BE2C (cell line): Measurements from ENCODE around the gene ZNF501.

ENCODE experiments used
- DNase-seq: peaks from one replicate; pipeline ENCODE4 v3.0.0-alpha.2; 2020
- H3K27me3 ChIP-seq: fragments of 250-450 bp; sonication (Bioruptor Pico); 2 replicates; pipeline ENCODE4 v1.5.1; 2020; ENCODE audit warnings: mild to moderate bottlenecking
- H3K36me3 ChIP-seq: fragments of 250-450 bp; sonication (Bioruptor Pico); 2 replicates; pipeline ENCODE4 v1.5.1; 2020; ENCODE audit warnings: mild to moderate bottlenecking
- H3K4me1 ChIP-seq: fragments of 250-450 bp; sonication (Bioruptor Pico); 2 replicates; pipeline ENCODE4 v1.5.1; 2020
- H3K4me3 ChIP-seq: 2 replicates; pipeline ENCODE4 v1.5.1; 2011; ENCODE audit warnings: low read depth, low read length
- H3K9me3 ChIP-seq: fragments of 250-450 bp; sonication (Bioruptor Pico); 2 replicates; pipeline ENCODE4 v1.5.1; 2020
- TF ChIP-seq, protein P1 (sequence below): IDR thresholded peaks from 2 replicates; pipeline ENCODE4 v1.5.1; 2012; ENCODE audit warnings: mild to moderate bottlenecking, low read depth, low read length

Gene ZNF501

DNA sequence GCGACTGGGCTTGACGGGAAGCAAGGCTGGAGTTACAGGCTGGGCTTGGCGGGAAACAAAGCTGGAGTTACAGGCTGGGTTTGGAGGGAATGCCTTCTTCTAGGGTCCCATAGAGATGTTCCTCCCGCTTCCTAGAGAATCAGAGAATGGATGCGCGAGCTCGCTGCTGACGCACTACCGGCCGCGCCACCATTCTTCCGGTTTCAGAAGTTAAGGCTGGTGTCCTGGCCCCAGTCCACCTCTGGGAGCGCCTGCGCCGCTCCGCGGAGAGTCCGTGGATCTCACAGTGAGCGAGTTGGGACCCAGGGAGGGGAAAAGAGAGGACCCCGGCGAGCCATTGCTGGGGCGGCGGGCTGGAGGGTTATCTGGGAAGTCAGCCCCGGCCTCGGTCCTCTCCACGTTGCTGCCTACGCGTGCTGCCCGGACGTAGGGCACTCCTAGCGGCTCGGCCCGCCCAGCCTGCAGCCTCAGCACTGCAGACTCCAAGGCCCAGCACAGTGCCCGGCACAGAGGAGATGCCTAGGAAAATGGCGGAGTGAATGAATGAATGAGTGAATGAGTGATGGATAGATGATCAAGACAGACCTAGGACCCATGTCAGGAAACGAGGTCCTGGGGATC is 16.9 kb upstream of the ZNF501 start, which contains the start of gene ZNF502:
TSS of gene ZNF502 (plus strand) at position 206 of the 621 bp plus-strand sequence. CDS start 7,602 bp downstream, outside the sequence.
- H3K4me3 ChIP-seq = peak within 1 kb of the TSS; percentile 77
- no peaks in the 10 kb centered on the region for H3K36me3 ChIP-seq
- no peaks in the 10 kb centered on the region for H3K27me3 ChIP-seq
- no peaks in the 10 kb centered on the region for H3K4me1 ChIP-seq
- TF ChIP-seq, protein P1, sequence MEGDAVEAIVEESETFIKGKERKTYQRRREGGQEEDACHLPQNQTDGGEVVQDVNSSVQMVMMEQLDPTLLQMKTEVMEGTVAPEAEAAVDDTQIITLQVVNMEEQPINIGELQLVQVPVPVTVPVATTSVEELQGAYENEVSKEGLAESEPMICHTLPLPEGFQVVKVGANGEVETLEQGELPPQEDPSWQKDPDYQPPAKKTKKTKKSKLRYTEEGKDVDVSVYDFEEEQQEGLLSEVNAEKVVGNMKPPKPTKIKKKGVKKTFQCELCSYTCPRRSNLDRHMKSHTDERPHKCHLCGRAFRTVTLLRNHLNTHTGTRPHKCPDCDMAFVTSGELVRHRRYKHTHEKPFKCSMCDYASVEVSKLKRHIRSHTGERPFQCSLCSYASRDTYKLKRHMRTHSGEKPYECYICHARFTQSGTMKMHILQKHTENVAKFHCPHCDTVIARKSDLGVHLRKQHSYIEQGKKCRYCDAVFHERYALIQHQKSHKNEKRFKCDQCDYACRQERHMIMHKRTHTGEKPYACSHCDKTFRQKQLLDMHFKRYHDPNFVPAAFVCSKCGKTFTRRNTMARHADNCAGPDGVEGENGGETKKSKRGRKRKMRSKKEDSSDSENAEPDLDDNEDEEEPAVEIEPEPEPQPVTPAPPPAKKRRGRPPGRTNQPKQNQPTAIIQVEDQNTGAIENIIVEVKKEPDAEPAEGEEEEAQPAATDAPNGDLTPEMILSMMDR = peak; percentile 37; the same call in 1 of the 2 replicates
- peak; percentile 84 for DNase-seq
- H3K9me3 ChIP-seq = no peaks in the 10 kb centered on the region

DNA sequence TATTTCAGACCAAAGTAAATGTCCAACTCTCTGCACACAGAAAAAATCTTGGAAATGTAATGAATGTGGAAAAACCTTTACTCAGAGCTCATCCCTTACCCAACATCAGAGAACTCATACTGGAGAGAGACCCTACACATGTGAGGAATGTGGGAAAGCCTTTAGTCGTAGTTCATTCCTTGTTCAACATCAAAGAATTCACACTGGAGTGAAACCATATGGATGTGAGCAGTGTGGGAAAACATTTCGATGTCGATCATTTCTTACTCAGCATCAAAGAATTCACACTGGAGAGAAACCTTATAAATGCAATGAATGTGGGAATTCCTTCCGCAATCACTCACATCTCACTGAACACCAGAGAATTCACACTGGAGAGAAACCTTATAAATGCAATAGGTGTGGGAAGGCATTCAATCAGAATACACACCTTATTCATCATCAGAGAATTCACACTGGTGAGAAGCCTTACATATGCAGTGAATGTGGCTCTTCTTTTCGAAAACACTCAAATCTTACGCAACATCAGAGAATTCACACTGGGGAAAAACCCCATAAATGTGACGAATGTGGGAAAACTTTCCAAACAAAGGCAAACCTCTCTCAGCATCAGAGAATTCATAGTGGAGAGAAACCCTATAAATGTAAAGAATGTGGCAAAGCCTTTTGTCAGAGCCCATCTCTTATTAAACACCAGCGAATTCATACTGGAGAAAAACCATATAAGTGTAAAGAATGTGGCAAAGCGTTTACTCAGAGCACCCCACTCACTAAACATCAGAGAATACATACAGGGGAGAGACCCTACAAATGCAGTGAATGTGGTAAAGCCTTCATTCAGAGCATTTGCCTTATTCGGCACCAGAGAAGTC is 8.0 kb upstream of the ZNF501 start:
- Histone ChIP-seq H3K36me3 (peaks cover 12% of the 10 kb centered on the region), H3K27me3 (no peaks in the 10 kb centered on the region), H3K4me3 (no peak overlapping the region), H3K9me3 (no peaks in the 10 kb centered on the region), H3K4me1 (no peaks in the 10 kb centered on the region)
- DNase-seq = no peak
- TF ChIP-seq, protein P1 = no peak

GRCh38 chr3:44722103-44722401 is 7.4 kb upstream of the ZNF501 start:
- DNase-seq = no peak
- no peaks in the 10 kb centered on the region for H3K9me3 ChIP-seq
- no peaks in the 10 kb centered on the region for H3K27me3 ChIP-seq
- no peak overlapping the region for H3K4me3 ChIP-seq
- no peaks in the 10 kb centered on the region for H3K4me1 ChIP-seq
- peaks cover 12% of the 10 kb centered on the region for H3K36me3 ChIP-seq
- TF ChIP-seq, protein P1 = no peak

DNA sequence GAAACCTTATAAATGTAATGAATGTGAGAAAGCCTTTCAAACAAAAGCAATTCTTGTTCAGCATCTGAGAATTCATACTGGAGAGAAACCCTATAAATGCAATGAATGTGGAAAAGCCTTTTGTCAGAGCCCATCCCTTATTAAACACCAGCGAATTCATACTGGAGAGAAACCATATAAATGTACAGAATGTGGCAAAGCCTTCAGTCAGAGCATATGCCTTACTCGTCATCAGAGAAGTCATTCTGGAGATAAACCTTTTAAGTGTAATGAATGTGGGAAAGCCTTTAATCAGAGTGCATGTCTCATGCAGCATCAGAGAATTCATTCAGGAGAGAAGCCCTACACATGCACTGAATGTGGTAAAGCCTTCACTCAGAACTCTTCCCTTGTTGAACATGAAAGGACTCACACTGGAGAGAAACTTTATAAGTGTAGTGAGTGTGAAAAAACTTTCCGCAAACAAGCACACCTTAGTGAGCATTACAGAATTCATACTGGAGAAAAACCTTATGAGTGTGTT is 5.3 kb downstream of the ZNF501 start:
- Histone ChIP-seq H3K4me3 (no peak overlapping the region), H3K27me3 (no peaks in the 10 kb centered on the region), H3K9me3 (no peaks in the 10 kb centered on the region), H3K4me1 (no peaks in the 10 kb centered on the region), H3K36me3 (no peaks in the 10 kb centered on the region)
- TF ChIP-seq, protein P1 = no peak
- no peak for DNase-seq

GRCh38 chr3:44761101-44761423 is 31.6 kb downstream of the ZNF501 start:
- peaks cover 8% of the 10 kb centered on the region for H3K36me3 ChIP-seq
- no peaks in the 10 kb centered on the region for H3K9me3 ChIP-seq
- H3K4me3 ChIP-seq = peak overlapping the region; percentile 72
- H3K27me3 ChIP-seq = no peaks in the 10 kb centered on the region
- DNase-seq = no peak
- H3K4me1 ChIP-seq = no peaks in the 10 kb centered on the region
- TF ChIP-seq, protein P1 = no peak
